T1000 (cell line): ENCODE results near the gene TMED5.
A peak's percentile ranks its signal among the peaks of the same experiment; 100 is the strongest.
"Not testable (repeated sequence)": the region's sequence is repeated elsewhere in the genome, so short reads cannot be mapped to it uniquely, and the experiment has no call there.

Source experiments
- DNase-seq: peaks from one replicate; lab custom pipeline; 2025; ENCODE audit warnings: mixed read lengths; lab: John Stamatoyannopoulos, UW

Gene TMED5

GRCh38 chr1:93179886-93180722, at the start of gene TMED5:
Gene TMED5, minus strand, starts transcription at chr1:93180413. Its CDS starts 171 bp downstream, at chr1:93180242.
- peak; percentile 97 for DNase-seq

- no peak for DNase-seq
These were observed 42.9 kb upstream of the TMED5 start for GRCh38 chr1:93223023-93223675.

- no peak for DNase-seq
These were observed 41.7 kb upstream of the TMED5 start for GRCh38 chr1:93221913-93222312.

DNA sequence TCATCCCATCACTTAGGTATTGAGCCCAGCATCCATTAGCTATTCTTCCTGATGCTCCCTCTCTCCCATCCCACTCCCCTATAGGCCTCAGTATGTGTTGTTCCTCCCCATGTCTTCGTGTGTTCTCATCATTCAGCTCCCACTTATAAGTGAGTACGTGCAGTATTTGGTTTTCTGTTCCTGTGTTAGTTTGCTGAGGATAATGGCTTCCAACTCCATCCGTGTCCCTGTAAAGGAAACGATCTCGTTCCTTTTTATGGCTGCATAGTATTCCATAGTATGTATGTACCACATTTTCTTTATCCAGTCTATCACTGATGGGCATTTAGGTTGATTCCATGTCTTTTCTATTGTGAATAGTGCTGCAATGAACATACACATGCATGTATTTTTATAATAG, 40.5 kb upstream of the TMED5 start:
- DNase-seq, result not testable (repeated sequence)

GRCh38 chr1:93219443-93219842, 39.2 kb upstream of the TMED5 start:
- no peak for DNase-seq

DNA sequence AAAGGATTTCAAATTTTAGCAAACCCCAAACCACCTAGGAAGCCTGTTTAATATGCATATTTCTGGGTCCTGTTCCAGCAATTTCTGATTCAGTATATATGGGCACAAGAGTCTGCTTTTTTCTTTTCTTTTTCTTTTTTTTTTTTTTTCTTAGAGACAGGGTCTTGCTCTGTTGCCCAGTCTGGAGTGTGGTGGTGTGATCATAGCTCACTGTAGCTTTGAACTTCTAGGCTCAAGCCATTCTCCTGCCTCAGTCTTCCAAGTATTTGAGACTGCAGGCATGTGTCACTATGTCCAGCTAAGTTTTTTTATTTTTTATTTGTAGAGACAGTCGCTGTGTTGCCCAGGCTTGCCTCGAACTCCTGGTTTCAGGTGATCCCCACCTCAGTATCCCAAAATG, 35.1 kb upstream of the TMED5 start:
- no peak for DNase-seq

- DNase-seq, result no peak
These were observed 27.0 kb upstream of the TMED5 start for GRCh38 chr1:93207211-93207610.

GRCh38 chr1:93206567-93206954, 26.3 kb upstream of the TMED5 start:
- DNase-seq, result no peak

GRCh38 chr1:93205892-93206566, 25.8 kb upstream of the TMED5 start:
- DNase-seq, result no peak

DNA sequence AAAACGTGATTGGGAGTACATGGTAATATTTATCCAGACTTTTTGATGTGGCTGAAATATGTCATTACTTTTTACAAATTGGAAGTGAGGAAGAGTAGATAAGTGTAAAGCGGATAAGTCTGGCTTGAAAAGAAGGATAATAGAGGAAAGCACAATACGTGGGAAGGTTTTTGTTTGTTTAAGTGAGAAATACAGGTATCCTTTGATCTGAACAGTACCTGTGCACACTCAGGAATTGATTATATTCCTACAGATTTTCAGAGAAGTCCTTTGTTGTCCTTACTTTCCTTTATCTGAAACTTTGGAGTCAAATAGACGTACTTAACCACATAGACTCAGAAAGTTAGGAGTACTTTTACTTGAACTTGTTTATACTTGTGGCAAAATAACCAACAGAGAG, 20.5 kb upstream of the TMED5 start:
- no peak for DNase-seq

GRCh38 chr1:93200086-93200620, 19.9 kb upstream of the TMED5 start:
- DNase-seq, result no peak

GRCh38 chr1:93199150-93199549, 18.9 kb upstream of the TMED5 start:
- DNase-seq, result no peak

DNA sequence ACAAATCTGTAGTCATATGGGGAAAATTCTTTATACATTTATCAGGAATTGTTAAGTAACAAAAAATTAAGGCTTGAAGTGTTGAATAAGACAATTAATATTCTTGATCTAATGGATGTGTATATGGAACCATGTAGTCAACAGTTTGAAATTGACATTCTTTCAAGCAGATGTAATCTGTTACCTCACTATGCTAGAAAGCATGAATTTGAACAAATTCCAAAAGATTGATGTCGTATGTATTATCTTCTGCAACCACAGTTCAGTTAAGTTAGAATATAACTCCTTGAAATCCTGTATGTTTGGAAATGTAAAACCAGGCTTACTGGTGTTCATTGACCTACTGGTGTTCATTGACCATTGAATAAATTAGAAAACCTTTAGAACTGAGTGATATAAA, 16.4 kb upstream of the TMED5 start:
- no peak for DNase-seq

DNA sequence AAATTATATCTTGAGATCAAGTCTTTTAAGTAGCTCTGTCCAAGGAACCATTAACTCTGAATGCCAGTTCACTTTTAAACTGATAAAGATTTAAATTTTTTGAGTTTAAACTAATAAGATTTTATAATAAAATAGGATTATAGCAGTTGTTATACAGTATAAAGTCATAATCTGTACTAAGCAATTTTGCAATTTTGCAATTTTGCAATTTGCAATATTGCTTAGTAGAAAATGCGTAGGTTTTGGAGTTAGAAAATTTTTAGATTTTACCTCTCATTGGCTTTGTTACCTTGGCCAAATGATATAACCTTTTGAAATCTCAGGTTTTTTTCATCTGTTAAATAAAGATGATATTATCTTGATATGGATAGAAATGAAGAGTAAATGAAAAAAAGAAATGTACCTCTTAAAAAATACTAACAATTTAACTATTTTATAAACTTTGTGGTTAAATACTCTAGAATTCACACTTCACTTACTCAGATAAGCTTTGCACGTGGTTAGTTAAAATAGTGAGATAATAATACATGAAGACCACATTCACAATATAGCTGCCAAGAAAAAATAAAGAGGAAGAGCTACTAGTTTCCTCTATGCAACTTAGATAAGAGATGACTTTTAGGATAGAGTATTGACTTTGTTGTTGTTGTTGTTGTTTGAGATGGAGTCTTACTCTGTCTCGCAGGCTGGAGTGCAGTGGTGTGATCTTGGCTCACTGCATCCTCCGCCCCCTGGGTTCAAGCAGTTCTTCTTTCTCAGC, 14.2 kb upstream of the TMED5 start:
- no peak for DNase-seq

- DNase-seq, result no peak
These were observed 10.2 kb upstream of the TMED5 start for GRCh38 chr1:93190432-93190831.

DNA sequence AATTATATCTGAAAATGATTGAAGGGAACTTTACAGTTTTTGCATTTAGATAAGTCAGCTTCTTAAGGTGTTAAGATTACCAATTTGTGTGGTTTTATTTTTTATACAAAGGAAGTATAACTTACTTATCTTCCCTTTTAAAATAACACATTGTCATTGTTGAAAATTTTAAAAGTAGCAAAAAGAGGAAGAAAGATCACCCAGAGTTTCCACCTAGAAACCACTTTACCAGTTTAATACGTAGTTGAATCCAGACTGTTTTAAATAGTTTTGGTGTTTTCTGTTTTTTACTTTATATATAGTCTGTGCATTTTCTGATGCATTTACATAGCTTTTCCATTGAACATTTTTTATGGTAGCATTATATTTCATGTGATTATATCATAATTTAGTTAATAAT, 6.5 kb upstream of the TMED5 start:
- no peak for DNase-seq

- DNase-seq, result peak; percentile 42
These were observed 755 bp upstream of the TMED5 start, which contains the start of gene CCDC18 for GRCh38 chr1:93180723-93181613. Gene CCDC18, plus strand, starts transcription at chr1:93180724. Its CDS starts 2,638 bp downstream, at chr1:93183362.

GRCh38 chr1:93178418-93178817, 1.8 kb downstream of the TMED5 start:
- no peak for DNase-seq

GRCh38 chr1:93177991-93178390, 2.2 kb downstream of the TMED5 start:
- no peak for DNase-seq

DNA sequence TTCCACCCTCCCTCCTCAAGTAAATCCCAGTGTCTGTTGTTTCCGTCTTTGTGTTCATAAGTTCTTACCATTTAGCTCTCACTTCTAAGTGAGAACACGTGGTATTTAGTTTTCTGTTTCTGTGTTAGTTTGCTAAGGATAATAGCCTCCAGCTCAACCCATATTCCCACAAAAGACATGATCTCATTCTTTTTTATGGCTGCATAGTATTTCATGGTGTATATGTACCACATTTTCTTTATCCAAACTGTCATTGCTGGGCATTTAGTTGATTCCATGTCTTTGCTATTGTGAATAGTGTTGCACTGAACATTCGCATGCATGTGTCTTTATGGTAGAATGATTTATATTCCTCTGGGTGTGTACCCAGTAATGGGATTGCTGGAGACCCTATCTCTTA, 5.6 kb downstream of the TMED5 start:
- not testable (repeated sequence) for DNase-seq

GRCh38 chr1:93172778-93173177, 7.4 kb downstream of the TMED5 start:
- no peak for DNase-seq
